Calu3 (cell line): ENCODE data around the gene ACSM2A. TPM values are rescaled to one million over a fixed set of nuclear protein-coding genes. Genes with fewer than 3 reads are reported as not detected.
"Not testable (repeated sequence)": the region's sequence is repeated elsewhere in the genome, so short reads cannot be mapped to it uniquely, and the experiment has no call there.

Experiments used
- Bru-seq: library from RNA; stranded (reverse); fragments of 400-500 nt; gene quantifications from one replicate; lab custom pipeline; 2021; lab: Mats Ljungman, UMichigan
- BruChase-seq, 2 experiments: library from RNA; stranded (reverse); fragments of 400-500 nt; gene quantifications; one replicate each; lab custom pipeline; 2021; lab: Mats Ljungman, UMichigan
- BruUV-seq: library from RNA; stranded (reverse); fragments of 400-500 nt; replicated peaks from 2 replicates; lab custom pipeline; 2021; lab: Mats Ljungman, UMichigan
- CTCF ChIA-PET: fragments of 300-600 bp; sonication (Branson Sonifier 250); formaldehyde crosslinking; loops from one replicate; lab custom pipeline; 2022; ENCODE audit warnings: antibody characterized with exemption; lab: Charles Lee
- DNase-seq: peaks from one replicate; pipeline ENCODE4 v3.0.0; 2022
- H3K27ac Mint-ChIP-seq: one replicate; pipeline ENCODE4 v1.8.0; 2022; ENCODE audit warnings: mixed read lengths; ENCODE audit not compliant: unreplicated experiment
- H3K27me3 Mint-ChIP-seq: one replicate; pipeline ENCODE4 v1.8.0; 2022; ENCODE audit warnings: mixed read lengths; ENCODE audit not compliant: unreplicated experiment
- H3K36me3 Mint-ChIP-seq: one replicate; pipeline ENCODE4 v1.8.0; 2022; ENCODE audit warnings: mild to moderate bottlenecking, moderate library complexity, mixed read lengths; ENCODE audit not compliant: insufficient read depth, unreplicated experiment
- H3K4me1 Mint-ChIP-seq: one replicate; pipeline ENCODE4 v1.8.0; 2022; ENCODE audit warnings: mild to moderate bottlenecking, low read depth, mixed read lengths; ENCODE audit not compliant: unreplicated experiment
- H3K4me3 Mint-ChIP-seq: one replicate; pipeline ENCODE4 v1.8.0; 2022; ENCODE audit warnings: mild to moderate bottlenecking, low read depth, moderate library complexity, mixed read lengths; ENCODE audit not compliant: unreplicated experiment
- H3K9me3 Mint-ChIP-seq: one replicate; pipeline ENCODE4 v1.8.0; 2022; ENCODE audit warnings: low read depth, mixed read lengths; ENCODE audit not compliant: unreplicated experiment
- CTCF ChIP-seq: fragments of 200-600 bp; IDR thresholded peaks from one replicate; pipeline ENCODE4 v1.8.0; 2022; ENCODE audit warnings: antibody characterized with exemption; ENCODE audit not compliant: unreplicated experiment
- intact Hi-C: fragments of 100-400 bp; cut with micrococcal nuclease; formaldehyde crosslinking; loops from one replicate; pipeline ENCODE4 v1.10.0; 2022; ENCODE audit not compliant: unreplicated experiment
- long read RNA-seq: library from polyadenylated mRNA; stranded (forward); transcript quantifications from one replicate; pipeline ENCODE4 v2.0.0, GENCODE V29; 2022
- total RNA-seq: library from RNA; stranded (reverse); gene quantifications from 2 replicates; pipeline ENCODE4 v1.2.3, GENCODE V29; 2022

Gene ACSM2A, protein sequence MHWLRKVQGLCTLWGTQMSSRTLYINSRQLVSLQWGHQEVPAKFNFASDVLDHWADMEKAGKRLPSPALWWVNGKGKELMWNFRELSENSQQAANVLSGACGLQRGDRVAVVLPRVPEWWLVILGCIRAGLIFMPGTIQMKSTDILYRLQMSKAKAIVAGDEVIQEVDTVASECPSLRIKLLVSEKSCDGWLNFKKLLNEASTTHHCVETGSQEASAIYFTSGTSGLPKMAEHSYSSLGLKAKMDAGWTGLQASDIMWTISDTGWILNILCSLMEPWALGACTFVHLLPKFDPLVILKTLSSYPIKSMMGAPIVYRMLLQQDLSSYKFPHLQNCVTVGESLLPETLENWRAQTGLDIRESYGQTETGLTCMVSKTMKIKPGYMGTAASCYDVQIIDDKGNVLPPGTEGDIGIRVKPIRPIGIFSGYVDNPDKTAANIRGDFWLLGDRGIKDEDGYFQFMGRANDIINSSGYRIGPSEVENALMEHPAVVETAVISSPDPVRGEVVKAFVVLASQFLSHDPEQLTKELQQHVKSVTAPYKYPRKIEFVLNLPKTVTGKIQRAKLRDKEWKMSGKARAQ
- not detected in 2 replicates for total RNA-seq
- Bru-seq, nascent RNA: not detected
- not detected for BruChase-seq, experiment 1, labeled RNA remaining after a 6-hour chase
- BruChase-seq, experiment 2, labeled RNA remaining after a 2-hour chase: not detected
- long read RNA-seq: 0 reads

DNA sequence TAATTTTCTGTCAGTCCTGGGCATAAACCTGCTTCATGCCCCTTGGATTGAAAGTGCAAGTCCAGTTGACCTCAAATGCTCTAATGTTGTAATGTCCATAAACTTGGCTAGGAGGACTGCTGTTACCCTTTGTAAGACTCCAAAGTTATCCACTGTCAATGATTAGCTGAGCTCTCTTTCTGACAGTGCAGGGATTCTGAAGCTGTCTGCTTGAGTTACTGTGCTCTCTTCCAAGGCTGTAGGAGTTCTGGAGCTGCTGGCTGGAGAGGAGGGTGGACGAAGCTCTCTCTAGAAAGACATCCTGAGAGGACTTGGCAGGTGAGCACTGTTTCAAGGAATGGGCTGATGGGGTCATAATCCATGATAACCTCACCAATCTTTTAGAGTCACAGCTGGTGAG lies at the start of gene ACSM2A:
TSS of gene ACSM2A (plus strand) at position 158 of the 400 bp plus-strand sequence. CDS start 8,594 bp downstream, outside the sequence.
- DNase-seq, H3K9me3 Mint-ChIP-seq, intact Hi-C loops, H3K27ac Mint-ChIP-seq, H3K36me3 Mint-ChIP-seq, BruUV-seq, H3K27me3 Mint-ChIP-seq, CTCF ChIA-PET, H3K4me1 Mint-ChIP-seq, H3K4me3 Mint-ChIP-seq: not testable (repeated sequence)

DNA sequence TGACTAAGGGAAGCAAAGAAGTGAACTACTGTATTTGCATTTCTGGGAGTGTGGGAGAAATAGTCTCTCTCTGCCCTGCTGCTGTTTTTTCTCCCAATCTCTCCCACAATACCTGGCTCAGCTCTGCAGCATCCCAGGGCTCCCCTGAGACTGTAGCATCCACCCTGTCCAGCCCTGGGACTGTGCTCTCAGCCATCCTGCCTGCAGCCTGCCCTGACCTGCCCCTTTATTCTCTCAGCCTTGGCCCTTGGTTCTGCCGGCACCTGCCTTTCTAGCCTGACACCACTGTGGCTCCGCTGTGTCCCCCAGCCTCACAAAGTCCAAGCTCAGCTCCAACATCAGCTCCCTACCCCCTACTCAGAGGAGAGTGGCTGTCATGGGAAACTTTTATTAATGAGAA lies 48.7 kb upstream of the ACSM2A start:
- intact Hi-C loops: no loop called here
- Mint-ChIP-seq H3K27me3 (peaks cover 26% of the 10 kb centered on the region), H3K27ac (no peak overlapping the region), H3K4me1 (no peaks in the 10 kb centered on the region), H3K9me3 (no peaks in the 10 kb centered on the region), H3K4me3 (no peak overlapping the region), H3K36me3 (no peaks in the 10 kb centered on the region)
- CTCF ChIA-PET: interaction anchor here (0.5 kb wide), 1 partner anchor 233 kb away, joined by 5 read pairs; no protein-coding TSS in a partner anchor
- no TSS peak for BruUV-seq
- DNase-seq: no peak
- no peak for TF ChIP-seq CTCF

GRCh38 chr16:20404637-20405036 lies 46.7 kb upstream of the ACSM2A start, which contains the start of gene PDILT:
PDILT (minus strand) TSS chr16:20404737; CDS start chr16:20399300, 5,437 bp downstream.
- H3K36me3 Mint-ChIP-seq: no peaks in the 10 kb centered on the region
- CTCF ChIA-PET: no interaction called here
- no peak within 1 kb of the TSS for H3K4me3 Mint-ChIP-seq
- no TSS peak for BruUV-seq
- no peaks in the 10 kb centered on the region for H3K9me3 Mint-ChIP-seq
- intact Hi-C loops: no loop called here
- TF ChIP-seq CTCF: no peak
- peaks cover 26% of the 10 kb centered on the region for H3K27me3 Mint-ChIP-seq
- H3K27ac Mint-ChIP-seq: no peak within 1 kb of the TSS
- no peak for DNase-seq
- H3K4me1 Mint-ChIP-seq: no peaks in the 10 kb centered on the region

GRCh38 chr16:20409398-20410120 lies 41.8 kb upstream of the ACSM2A start, which contains the start of gene ACSM5:
ACSM5 (plus strand) TSS chr16:20409534; CDS start chr16:20411485, 1,951 bp downstream.
- intact Hi-C loops: no loop called here
- CTCF ChIA-PET: no interaction called here
- H3K9me3 Mint-ChIP-seq: no peaks in the 10 kb centered on the region
- no TSS peak for BruUV-seq
- H3K4me3 Mint-ChIP-seq: no peak within 1 kb of the TSS
- no peak for TF ChIP-seq CTCF
- DNase-seq: no peak
- no peak within 1 kb of the TSS for H3K27ac Mint-ChIP-seq
- no peaks in the 10 kb centered on the region for H3K4me1 Mint-ChIP-seq
- no peaks in the 10 kb centered on the region for H3K36me3 Mint-ChIP-seq
- H3K27me3 Mint-ChIP-seq: peaks cover 10% of the 10 kb centered on the region
